ENCODE data around the gene ARHGAP15. TPM values are rescaled to one million over a fixed set of nuclear protein-coding genes. Genes with fewer than 3 reads are reported as not detected.
A peak's percentile ranks its signal among the peaks of the same experiment; 100 is the strongest.

ARHGAP15 gene
- total RNA-seq, 4 donors from 2014 or later: 0.80 to 53.1 (median 12.7) TPM

DNA sequence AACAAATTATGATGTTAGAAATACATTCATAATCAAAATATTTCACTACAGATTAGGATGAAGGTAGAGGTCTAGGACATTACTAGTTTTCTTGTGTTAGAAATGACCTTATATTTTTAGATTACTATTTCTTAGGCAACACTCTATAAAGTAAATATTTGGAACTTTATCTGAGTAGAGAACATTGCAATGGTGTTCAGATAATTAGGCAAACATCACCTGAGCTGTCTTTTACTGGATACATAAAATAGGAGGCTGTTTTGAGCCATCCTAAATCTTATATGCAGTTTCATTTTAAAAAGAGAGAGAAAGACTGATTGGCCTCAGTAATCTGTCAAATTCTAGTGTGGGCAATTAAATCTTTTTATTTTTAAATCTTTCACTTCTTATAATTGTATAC is 304.6 kb downstream of the ARHGAP15 start:
- in situ Hi-C loops (cut with MboI; ENCODE audit: low pct_ligation_motif_present in 1 of 4, low pct_unique_long_range_greater_than_20kb in 1 of 4, low sequenced_read_pairs in 3 of 4): no loop called here
- intact Hi-C loops (cut with DNase I; ENCODE audit: low total_unique reads): no loop called here
- Histone ChIP-seq H3K9me3 (no peaks in the 10 kb centered on the region), H3K4me1 (no peaks in the 10 kb centered on the region), H3K36me3 (no peaks in the 10 kb centered on the region), H3K27me3 (no peaks in the 10 kb centered on the region), H3K27ac (peak overlapping the region; percentile 2 to 48 (median 10)), H3K4me3 (no peak overlapping the region)
- DNase-seq: no peak
- no peak for TF ChIP-seq EP300 (IDR thresholded peaks at IDR 0.05; ENCODE audit: low read depth)
- TF ChIP-seq, protein P1, sequence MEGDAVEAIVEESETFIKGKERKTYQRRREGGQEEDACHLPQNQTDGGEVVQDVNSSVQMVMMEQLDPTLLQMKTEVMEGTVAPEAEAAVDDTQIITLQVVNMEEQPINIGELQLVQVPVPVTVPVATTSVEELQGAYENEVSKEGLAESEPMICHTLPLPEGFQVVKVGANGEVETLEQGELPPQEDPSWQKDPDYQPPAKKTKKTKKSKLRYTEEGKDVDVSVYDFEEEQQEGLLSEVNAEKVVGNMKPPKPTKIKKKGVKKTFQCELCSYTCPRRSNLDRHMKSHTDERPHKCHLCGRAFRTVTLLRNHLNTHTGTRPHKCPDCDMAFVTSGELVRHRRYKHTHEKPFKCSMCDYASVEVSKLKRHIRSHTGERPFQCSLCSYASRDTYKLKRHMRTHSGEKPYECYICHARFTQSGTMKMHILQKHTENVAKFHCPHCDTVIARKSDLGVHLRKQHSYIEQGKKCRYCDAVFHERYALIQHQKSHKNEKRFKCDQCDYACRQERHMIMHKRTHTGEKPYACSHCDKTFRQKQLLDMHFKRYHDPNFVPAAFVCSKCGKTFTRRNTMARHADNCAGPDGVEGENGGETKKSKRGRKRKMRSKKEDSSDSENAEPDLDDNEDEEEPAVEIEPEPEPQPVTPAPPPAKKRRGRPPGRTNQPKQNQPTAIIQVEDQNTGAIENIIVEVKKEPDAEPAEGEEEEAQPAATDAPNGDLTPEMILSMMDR (IDR thresholded peaks at IDR 0.05): no peak
- TF ChIP-seq POLR2A (IDR thresholded peaks at IDR 0.05): no peak
- no peak for TF ChIP-seq POLR2AphosphoS5 (IDR thresholded peaks at IDR 0.05)

DNA sequence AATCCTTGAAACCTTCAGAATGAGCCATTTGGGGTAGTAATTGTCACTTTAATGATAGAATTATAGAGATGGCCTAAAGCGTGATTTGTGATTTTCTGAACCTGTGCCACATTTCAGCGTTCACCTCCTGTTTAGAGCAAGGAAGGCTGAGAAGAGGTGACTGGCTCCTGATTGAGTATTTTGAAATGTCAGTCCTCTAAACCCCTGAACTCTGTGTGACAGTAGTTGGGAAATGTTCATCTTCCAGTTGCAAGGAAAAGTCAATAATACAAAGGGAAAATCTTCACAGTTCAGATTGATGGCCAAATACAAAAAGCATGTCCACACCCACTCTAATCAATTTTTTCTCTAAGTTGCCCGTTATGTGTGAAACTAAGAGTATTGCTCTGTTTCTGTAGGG is 305.2 kb downstream of the ARHGAP15 start:
- in situ Hi-C loops (cut with MboI; ENCODE audit: low pct_ligation_motif_present in 1 of 4, low pct_unique_long_range_greater_than_20kb in 1 of 4, low sequenced_read_pairs in 3 of 4): no loop called here
- intact Hi-C loops (cut with DNase I; ENCODE audit: low total_unique reads): no loop called here

DNA sequence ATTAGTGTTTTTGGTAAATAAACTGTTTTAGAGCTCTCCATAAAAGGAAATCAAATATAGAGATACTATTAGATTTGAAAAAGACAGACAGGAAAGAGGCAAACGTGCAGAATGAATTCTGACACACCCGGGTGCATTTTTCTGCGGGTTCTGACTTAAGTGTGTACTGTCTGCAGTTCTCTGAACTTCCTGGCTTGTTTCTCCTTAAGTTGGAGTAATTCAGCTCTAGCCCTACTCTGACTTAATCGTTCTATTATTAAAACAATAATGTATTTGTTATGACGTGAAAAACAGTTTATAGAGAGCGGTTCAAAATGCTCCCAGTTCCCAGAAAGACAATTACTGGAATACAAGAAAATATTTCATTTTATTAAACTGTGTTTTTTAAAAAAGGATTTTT is 305.9 kb downstream of the ARHGAP15 start:
- TF ChIP-seq EP300 (IDR thresholded peaks at IDR 0.05; ENCODE audit: low read depth) (no peak), POLR2A (IDR thresholded peaks at IDR 0.05) (no peak), POLR2AphosphoS5 (IDR thresholded peaks at IDR 0.05) (no peak)
- TF ChIP-seq, protein P1 (IDR thresholded peaks at IDR 0.05): no peak
- in situ Hi-C loops (cut with MboI; ENCODE audit: low pct_ligation_motif_present in 1 of 4, low pct_unique_long_range_greater_than_20kb in 1 of 4, low sequenced_read_pairs in 3 of 4): no loop called here
- Histone ChIP-seq H3K4me3 (no peak overlapping the region), H3K4me1 (no peaks in the 10 kb centered on the region), H3K36me3 (no peaks in the 10 kb centered on the region), H3K27ac (peak overlapping the region; percentile 7 to 48 (median 24)), H3K27me3 (no peaks in the 10 kb centered on the region), H3K9me3 (no peaks in the 10 kb centered on the region)
- WGBS, 2 donors (ENCODE audit: low coverage in 1 of 2): 46 to 47% methylated on average over 6 of the region's 6 CpGs
- intact Hi-C loops (cut with DNase I; ENCODE audit: low total_unique reads): no loop called here
- no peak for DNase-seq

More for the DNA sequence above, 305.2 kb downstream of the ARHGAP15 start:
- 56 to 59% methylated on average over 3 of the region's 3 CpGs for WGBS, 2 donors (ENCODE audit: low coverage in 1 of 2)
- peak overlapping the region; percentile 7 to 48 (median 24) for H3K27ac ChIP-seq
- no peaks in the 10 kb centered on the region for H3K4me1 ChIP-seq
- H3K4me3 ChIP-seq: no peak overlapping the region
- no peaks in the 10 kb centered on the region for H3K9me3 ChIP-seq
- TF ChIP-seq EP300 (IDR thresholded peaks at IDR 0.05; ENCODE audit: low read depth) (no peak), POLR2AphosphoS5 (IDR thresholded peaks at IDR 0.05) (no peak), POLR2A (IDR thresholded peaks at IDR 0.05) (no peak)
- TF ChIP-seq, protein P1 (IDR thresholded peaks at IDR 0.05): no peak
- no peak for DNase-seq
- H3K27me3 ChIP-seq: no peaks in the 10 kb centered on the region
- no peaks in the 10 kb centered on the region for H3K36me3 ChIP-seq

DNA sequence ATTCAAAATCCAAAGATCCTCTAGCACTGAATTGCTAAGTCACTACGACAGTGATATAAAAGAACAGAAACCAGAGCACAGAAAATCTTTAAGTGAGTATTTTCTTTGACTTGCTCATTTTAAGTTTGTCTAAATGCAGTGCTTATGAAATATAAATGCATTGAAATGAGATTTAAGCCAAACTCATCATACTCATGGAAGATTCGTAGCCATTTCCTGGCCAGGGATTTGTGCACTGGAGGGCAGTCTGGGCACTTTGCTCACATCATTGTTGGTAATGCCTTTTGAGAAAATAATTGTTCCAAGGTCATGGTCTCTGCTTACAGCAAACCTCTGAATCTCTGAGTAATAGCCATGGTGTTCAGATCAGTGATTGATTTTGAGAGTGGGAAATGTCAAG is 307.7 kb downstream of the ARHGAP15 start:
- intact Hi-C loops (cut with DNase I; ENCODE audit: low total_unique reads) (no loop called here), in situ Hi-C loops (cut with MboI; ENCODE audit: low pct_ligation_motif_present in 1 of 4, low pct_unique_long_range_greater_than_20kb in 1 of 4, low sequenced_read_pairs in 3 of 4) (no loop called here)
- DNase-seq: no peak
- H3K27ac ChIP-seq: no peak overlapping the region
- no peaks in the 10 kb centered on the region for H3K4me1 ChIP-seq
- no peak for TF ChIP-seq POLR2A (IDR thresholded peaks at IDR 0.05)
- no peak for TF ChIP-seq EP300 (IDR thresholded peaks at IDR 0.05; ENCODE audit: low read depth)
- TF ChIP-seq POLR2AphosphoS5 (IDR thresholded peaks at IDR 0.05): no peak
- TF ChIP-seq, protein P1 (IDR thresholded peaks at IDR 0.05): no peak
- H3K9me3 ChIP-seq: no peaks in the 10 kb centered on the region
- H3K27me3 ChIP-seq: no peaks in the 10 kb centered on the region
- no peaks in the 10 kb centered on the region for H3K36me3 ChIP-seq
- WGBS, 2 donors (ENCODE audit: low coverage in 1 of 2): 65 to 75% methylated on average over 2 of the region's 2 CpGs
- H3K4me3 ChIP-seq: no peak overlapping the region

Measured in transverse colon (tissue), 4 donors.